Measurements from ENCODE around the gene AMT.
"Not testable (repeated sequence)": the region's sequence is repeated elsewhere in the genome, so short reads cannot be mapped to it uniquely, and the experiment has no call there.

AMT gene

DNA sequence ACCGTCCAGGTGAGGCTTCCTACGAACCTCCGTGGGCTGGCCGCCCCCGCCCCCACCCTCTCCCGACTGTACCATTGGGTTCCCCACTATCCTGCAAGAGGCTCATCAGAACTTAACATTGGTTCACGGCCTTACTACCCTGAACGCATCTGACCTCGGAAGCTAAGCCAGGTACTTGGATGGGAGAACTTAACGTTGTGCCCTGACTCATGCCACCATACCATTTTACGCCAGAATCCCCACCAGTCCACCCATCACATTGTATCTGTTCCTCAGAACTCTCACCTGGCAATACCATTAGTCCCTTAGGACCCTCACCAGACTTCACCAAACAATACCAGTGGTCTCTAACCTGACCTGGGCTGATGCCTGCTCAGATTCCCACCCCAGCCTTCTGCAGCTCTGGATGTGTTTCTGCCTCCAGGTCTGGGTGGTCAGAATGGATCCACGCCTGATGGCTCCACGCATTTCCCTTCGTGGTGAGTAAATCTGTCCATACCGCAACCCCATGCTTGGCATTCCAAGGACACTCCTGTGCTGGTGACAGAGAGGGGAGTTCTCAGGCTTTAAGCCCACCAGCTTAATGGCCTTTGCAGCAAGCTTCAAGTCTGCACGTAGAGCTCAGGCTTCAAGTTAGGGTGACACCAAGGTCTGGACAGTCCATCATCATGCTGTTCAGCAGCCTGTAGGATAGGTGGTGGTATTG lies 9.5 kb downstream of the AMT start:
- H3K9me3 Mint-ChIP-seq, result no peaks in the 10 kb centered on the region
- peaks cover 31% of the 10 kb centered on the region for H3K36me3 Mint-ChIP-seq (ENCODE audit: low read depth)
- peak overlapping the region; percentile 97 for H3K27ac Mint-ChIP-seq
- H3K4me1 Mint-ChIP-seq, result peaks cover 77% of the 10 kb centered on the region
- H3K27me3 Mint-ChIP-seq, result peaks cover 2% of the 10 kb centered on the region
- no peak for ATAC-seq
- H3K4me3 Mint-ChIP-seq, result peak overlapping the region; percentile 96
- no peak for DNase-seq

GRCh38 chr3:49411968-49412631 lies 10.2 kb downstream of the AMT start, which contains the start of the genes RHOA and TCTA:
Gene RHOA, minus strand, starts transcription at chr3:49411976. Its CDS starts 36,387 bp downstream, at chr3:49375589.
Gene TCTA, plus strand, starts transcription at chr3:49412423. Its CDS starts 4 bp downstream, at chr3:49412427.
- Mint-ChIP-seq H3K27ac (peak within 1 kb of the TSS; percentile 97), H3K36me3 (ENCODE audit: low read depth) (peaks cover 30% of the 10 kb centered on the region), H3K4me1 (peaks cover 77% of the 10 kb centered on the region), H3K4me3 (peak within 1 kb of the TSS; percentile 96), H3K9me3 (no peaks in the 10 kb centered on the region), H3K27me3 (peaks cover 2% of the 10 kb centered on the region)
- DNase-seq, result peak; percentile 99
- peak; percentile 82 for ATAC-seq

DNA sequence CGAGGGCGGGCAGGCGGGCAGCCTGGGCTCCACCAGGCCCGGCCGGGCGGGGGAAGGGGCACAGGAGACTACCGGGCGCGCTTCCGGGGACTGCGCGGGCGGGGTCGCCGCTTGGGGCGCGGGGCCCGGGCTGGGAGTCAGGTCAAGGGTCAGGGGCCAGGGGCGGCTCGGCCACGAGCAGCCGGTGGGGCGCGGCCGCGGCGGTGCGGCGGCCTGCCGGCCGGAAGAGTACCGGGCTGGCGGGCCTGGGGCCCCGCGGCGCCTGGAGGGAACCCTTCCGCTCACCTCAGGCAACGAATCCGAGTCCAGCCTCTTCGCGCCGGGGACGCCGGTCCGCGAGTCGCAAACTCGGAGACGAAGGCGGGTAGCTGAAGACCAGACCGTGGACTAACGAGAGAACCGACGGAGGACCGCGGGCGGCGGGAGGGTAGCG lies 10.7 kb downstream of the AMT start:
- ATAC-seq (peak; percentile 8), DNase-seq (peak; percentile 59)
- Mint-ChIP-seq H3K27me3 (peaks cover 2% of the 10 kb centered on the region), H3K27ac (peak overlapping the region; percentile 97), H3K4me3 (peak overlapping the region; percentile 96), H3K9me3 (no peaks in the 10 kb centered on the region), H3K4me1 (peaks cover 76% of the 10 kb centered on the region), H3K36me3 (ENCODE audit: low read depth) (peaks cover 32% of the 10 kb centered on the region)

DNA sequence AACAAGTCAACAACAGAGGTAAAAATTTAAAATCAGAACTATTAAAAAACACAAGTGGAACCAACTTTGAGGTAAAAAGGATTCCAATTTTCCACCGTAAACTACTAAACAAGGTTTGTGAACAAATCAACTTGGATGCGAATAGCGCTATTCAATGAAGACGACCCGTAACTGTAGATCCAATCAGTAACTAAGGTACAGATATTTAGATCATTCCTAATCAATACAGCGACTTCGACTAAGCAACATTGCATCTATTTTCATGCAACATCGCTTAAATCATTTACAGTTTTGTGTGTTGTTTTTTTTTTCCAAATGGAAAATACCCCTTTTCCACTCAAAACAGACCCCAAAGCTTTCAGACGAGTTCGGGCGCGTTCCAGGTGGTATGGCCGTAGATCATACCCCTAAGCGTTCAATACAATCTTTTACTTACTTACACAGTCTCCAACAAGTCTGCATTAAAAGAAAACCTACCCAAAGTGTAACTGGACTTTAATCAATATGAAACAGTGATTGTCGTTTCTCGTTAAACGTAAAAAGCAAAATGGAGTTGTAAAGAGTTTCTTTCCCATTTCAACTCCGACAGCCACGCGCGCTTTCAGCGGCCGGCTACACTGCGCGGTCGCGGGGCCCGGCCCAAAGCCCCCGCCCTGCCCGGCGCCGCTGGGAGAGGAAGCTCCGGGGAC lies 11.3 kb downstream of the AMT start:
- H3K4me1 Mint-ChIP-seq, result peaks cover 76% of the 10 kb centered on the region
- H3K27ac Mint-ChIP-seq, result peak overlapping the region; percentile 93
- H3K27me3 Mint-ChIP-seq, result peaks cover 2% of the 10 kb centered on the region
- peak overlapping the region; percentile 96 for H3K4me3 Mint-ChIP-seq
- DNase-seq (no peak), ATAC-seq (no peak)
- no peaks in the 10 kb centered on the region for H3K9me3 Mint-ChIP-seq
- peaks cover 35% of the 10 kb centered on the region for H3K36me3 Mint-ChIP-seq (ENCODE audit: low read depth)

GRCh38 chr3:49410066-49410845 lies 12.0 kb downstream of the AMT start:
- Mint-ChIP-seq H3K27me3 (peaks cover 2% of the 10 kb centered on the region), H3K27ac (peak overlapping the region; percentile 93), H3K9me3 (no peaks in the 10 kb centered on the region), H3K4me1 (peaks cover 76% of the 10 kb centered on the region), H3K36me3 (ENCODE audit: low read depth) (peaks cover 35% of the 10 kb centered on the region), H3K4me3 (peak overlapping the region; percentile 96)
- DNase-seq (no peak), ATAC-seq (no peak)

DNA sequence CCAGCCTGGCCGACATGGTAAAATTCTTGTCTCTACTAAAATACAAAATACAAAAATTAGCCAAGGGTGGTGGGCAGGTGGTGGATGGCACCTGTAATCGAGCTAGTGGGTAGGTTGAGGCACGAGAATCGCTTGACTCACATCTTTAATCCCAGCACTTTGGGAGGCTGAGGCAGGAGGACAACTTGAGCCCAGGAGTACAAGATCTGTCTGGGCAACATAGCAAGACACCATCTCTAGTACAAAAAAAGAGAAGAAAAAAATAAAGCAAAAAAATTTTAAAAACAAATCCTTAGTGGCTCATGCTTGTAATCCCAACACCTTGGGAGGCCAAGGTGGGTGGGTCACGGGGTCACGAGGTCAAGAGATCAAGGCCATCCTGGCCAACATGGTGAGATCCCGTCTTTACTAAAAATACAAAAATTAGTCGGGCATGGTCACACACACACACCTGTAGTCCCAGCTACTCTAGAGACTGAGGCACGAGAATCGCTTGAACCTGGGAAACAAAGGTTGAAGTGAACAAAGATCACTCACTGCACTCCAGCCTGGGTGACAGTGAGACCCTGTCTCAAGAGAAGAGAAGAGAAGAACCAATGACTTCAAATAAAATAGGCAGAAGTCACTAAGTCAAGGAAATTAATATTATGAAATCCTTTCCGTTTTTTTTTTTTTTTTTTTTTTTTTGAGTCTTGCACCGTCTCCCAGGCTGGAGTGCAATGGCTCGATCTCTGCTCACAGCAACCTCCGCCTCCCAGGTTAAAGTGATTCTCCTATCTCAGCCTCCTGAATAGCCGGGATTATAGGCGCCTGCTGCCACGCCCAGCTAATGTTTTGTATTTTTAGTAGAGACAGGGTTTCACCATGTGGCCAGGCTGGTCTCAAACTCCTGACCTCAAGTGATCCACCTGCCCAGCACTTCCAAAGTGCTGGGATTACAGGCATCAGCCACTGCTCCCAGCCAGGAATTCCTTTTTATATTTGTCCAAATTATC lies 15.4 kb downstream of the AMT start:
- H3K4me3 Mint-ChIP-seq, result peak overlapping the region; percentile 17
- ATAC-seq, result no peak
- H3K27me3 Mint-ChIP-seq, result no peaks in the 10 kb centered on the region
- DNase-seq, result no peak
- no peaks in the 10 kb centered on the region for H3K9me3 Mint-ChIP-seq
- peak overlapping the region; percentile 75 for H3K27ac Mint-ChIP-seq
- peaks cover 51% of the 10 kb centered on the region for H3K4me1 Mint-ChIP-seq
- H3K36me3 Mint-ChIP-seq (ENCODE audit: low read depth), result peaks cover 34% of the 10 kb centered on the region

DNA sequence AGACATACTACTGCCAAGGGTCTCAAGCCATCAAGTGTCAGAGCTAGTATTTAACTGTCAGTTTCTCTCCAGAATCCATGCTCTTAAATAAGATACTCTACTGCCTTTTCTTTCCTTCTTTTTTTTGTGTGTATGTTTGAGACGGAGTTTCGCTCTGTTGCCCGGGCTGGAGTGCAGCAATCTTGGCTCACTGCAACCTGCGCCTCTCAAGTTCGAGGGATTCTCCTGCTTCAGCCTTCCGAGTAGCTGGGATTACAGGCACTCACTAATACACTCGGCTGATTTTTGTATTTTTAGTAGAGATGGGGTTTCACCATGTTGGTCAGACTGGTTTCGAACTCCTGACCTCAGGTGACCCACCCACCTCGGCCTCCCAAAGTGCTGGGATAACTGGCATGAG lies 16.7 kb downstream of the AMT start:
- DNase-seq, H3K4me3 Mint-ChIP-seq, ATAC-seq, H3K9me3 Mint-ChIP-seq, H3K27me3 Mint-ChIP-seq: not testable (repeated sequence)
- peak overlapping the region; percentile 31 for H3K27ac Mint-ChIP-seq
- H3K4me1 Mint-ChIP-seq, result peaks cover 59% of the 10 kb centered on the region
- peaks cover 37% of the 10 kb centered on the region for H3K36me3 Mint-ChIP-seq (ENCODE audit: low read depth)

- Mint-ChIP-seq H3K27ac (no peak overlapping the region), H3K4me1 (peaks cover 61% of the 10 kb centered on the region), H3K9me3 (no peaks in the 10 kb centered on the region), H3K36me3 (ENCODE audit: low read depth) (peaks cover 44% of the 10 kb centered on the region), H3K4me3 (no peak overlapping the region), H3K27me3 (no peaks in the 10 kb centered on the region)
- no peak for DNase-seq
- ATAC-seq, result no peak
Measured at GRCh38 chr3:49403891-49404290, 18.4 kb downstream of the AMT start.

DNA sequence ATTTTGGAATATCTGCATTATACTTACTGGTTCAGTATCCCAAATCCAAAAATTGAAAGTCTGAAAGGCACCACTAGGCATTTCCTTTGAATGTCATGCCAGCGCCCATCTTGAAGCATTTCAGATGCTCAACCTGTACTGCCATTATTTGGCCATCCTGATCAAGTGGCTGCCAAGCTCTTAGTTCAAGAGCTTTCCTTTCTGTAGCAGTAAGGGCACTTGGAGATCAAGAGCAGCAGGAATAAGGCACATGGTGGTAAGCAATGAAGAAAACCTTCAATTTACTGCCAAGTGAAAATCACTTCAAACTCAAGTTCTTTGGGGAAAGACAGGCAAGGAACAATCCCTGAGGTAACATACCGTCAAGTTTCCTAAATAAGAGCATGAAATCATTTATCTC lies 20.5 kb downstream of the AMT start:
- no peak for ATAC-seq
- H3K27ac Mint-ChIP-seq, result no peak overlapping the region
- H3K36me3 Mint-ChIP-seq (ENCODE audit: low read depth), result peaks cover 50% of the 10 kb centered on the region
- peaks cover 57% of the 10 kb centered on the region for H3K4me1 Mint-ChIP-seq
- no peak overlapping the region for H3K4me3 Mint-ChIP-seq
- DNase-seq, result no peak
- H3K9me3 Mint-ChIP-seq, result no peaks in the 10 kb centered on the region
- H3K27me3 Mint-ChIP-seq, result no peaks in the 10 kb centered on the region

- H3K27ac Mint-ChIP-seq, result peak overlapping the region; percentile 91
Measured at GRCh38 chr3:49399461-49399860, 22.8 kb downstream of the AMT start.

DNA sequence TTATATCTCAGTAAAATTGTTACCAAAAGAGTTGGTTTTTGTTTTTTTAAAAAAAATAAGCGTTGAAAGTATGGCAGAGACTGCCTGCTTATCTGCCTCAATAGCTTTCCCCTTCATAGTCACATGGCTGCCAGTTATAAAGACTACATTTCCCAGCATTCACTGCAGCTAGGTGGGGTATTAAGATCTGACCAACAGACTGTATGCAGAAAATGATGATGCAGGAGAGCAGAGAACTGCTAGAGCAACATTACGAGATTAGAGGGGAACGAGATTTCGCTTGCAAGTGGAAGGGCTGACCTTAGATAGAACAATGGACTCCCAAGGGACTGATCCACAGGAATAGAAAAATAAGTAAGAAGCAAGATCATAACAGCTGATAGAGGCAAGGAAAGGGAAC lies 24.8 kb downstream of the AMT start:
- H3K4me1 Mint-ChIP-seq, result peaks cover 70% of the 10 kb centered on the region
- H3K4me3 Mint-ChIP-seq, result no peak overlapping the region
- ATAC-seq, result no peak
- DNase-seq, result no peak
- no peak overlapping the region for H3K27ac Mint-ChIP-seq
- H3K9me3 Mint-ChIP-seq, result no peaks in the 10 kb centered on the region
- no peaks in the 10 kb centered on the region for H3K27me3 Mint-ChIP-seq
- peaks cover 53% of the 10 kb centered on the region for H3K36me3 Mint-ChIP-seq (ENCODE audit: low read depth)

More at GRCh38 chr3:49399461-49399860, 22.8 kb downstream of the AMT start:
- H3K4me1 Mint-ChIP-seq, result peaks cover 61% of the 10 kb centered on the region
- H3K27me3 Mint-ChIP-seq, result no peaks in the 10 kb centered on the region
- peaks cover 56% of the 10 kb centered on the region for H3K36me3 Mint-ChIP-seq (ENCODE audit: low read depth)
- DNase-seq, result no peak
- ATAC-seq, result no peak
- H3K9me3 Mint-ChIP-seq, result no peaks in the 10 kb centered on the region
- no peak overlapping the region for H3K4me3 Mint-ChIP-seq

DNA sequence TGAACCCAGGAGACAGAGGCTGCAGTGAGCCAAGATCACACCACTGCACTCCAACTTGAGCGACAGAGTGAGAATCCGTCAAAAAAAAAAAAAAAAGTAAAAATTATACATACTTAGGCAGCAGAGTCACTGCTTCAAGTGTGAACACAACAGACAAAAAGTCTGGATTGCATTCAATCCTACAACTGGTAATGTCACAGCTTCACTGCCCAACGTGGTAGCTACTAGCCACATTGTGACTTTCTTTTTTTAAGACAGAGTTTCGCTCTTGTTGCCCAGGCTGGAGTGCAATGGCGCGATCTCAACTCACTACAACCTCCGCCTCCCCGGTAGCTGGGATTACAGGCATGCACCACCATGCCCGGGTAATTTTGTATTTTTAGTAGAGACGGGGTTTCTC lies 31.0 kb downstream of the AMT start:
- ATAC-seq, H3K27me3 Mint-ChIP-seq, H3K4me3 Mint-ChIP-seq, DNase-seq, H3K27ac Mint-ChIP-seq, H3K9me3 Mint-ChIP-seq: not testable (repeated sequence)
- H3K4me1 Mint-ChIP-seq, result peaks cover 58% of the 10 kb centered on the region
- H3K36me3 Mint-ChIP-seq (ENCODE audit: low read depth), result peaks cover 34% of the 10 kb centered on the region

- Mint-ChIP-seq H3K36me3 (ENCODE audit: low read depth) (peaks cover 21% of the 10 kb centered on the region), H3K9me3 (no peaks in the 10 kb centered on the region), H3K27me3 (no peaks in the 10 kb centered on the region), H3K4me1 (peaks cover 53% of the 10 kb centered on the region), H3K27ac (no peak overlapping the region), H3K4me3 (no peak overlapping the region)
- ATAC-seq (no peak), DNase-seq (no peak)
Measured at GRCh38 chr3:49389297-49389696, 33.0 kb downstream of the AMT start.

All from activated naive CD8-positive, alpha-beta T cell treated with anti-CD3 and anti-CD28 coated beads, Interleukin-2, amount 50 U/mL, for 24 hours (primary cell).